GM21825 (cell line): ENCODE results near the gene SLC24A3.

ENCODE experiments used
- ATAC-seq: cut with Tn5 transposase; IDR thresholded peaks from one replicate; pipeline ENCODE4 v1.9.1; 2021; ENCODE audit warnings: mild to moderate bottlenecking, moderate library complexity; ENCODE audit not compliant: unreplicated experiment

Gene SLC24A3

DNA sequence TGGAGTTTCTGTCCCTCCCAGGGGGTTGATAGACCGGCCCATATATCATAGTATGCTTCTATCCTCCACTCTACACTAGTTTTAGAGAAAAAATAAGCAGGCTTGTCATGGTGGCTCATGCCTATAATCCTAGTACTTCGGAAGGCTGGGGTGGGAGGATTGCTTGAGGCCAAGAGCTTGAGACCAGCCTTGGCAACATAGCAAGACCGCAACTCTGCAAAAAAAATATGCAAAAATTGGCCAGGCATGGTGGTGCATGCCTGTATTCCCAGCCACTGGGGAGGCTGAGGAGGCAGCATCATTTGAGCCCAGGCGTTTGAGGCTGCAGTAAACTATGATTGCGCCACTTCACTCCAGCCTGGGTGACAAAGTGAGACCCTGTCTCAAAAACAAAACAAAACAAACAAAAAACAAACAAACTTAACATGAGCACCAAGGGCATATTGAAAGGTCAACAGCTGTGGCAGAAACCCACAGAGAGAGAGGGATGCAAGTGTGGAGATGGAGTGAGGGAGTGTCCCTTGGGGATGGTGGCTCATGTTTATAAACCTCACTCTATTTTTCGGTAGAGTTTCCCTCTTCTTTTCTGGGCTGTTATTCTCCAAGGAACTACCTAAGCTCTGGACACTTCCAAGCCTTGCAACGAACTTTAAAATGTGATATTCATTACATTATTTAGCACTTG lies 24.1 kb downstream of the SLC24A3 start:
- no peak for ATAC-seq

DNA sequence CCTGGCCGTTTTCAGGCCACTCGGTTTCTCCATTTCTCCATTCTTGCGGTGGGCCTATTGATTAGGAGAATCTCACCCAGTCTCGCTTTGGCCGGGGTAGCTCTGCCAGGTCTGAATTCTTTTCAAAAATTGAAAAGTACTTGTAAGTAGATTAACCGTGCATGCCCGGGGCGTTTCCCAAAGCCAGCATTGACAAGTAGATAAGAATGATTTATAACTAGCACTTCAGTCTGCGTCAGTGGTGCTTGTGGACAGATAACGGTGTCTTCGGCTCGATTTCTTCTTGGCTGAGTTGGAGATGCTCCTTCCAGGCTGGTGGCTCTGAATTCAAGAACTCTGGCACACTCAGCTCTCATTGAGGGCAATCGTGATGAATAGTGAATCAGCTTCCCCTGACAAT lies 29.0 kb downstream of the SLC24A3 start:
- no peak for ATAC-seq

GRCh38 chr20:19244291-19244690 lies 31.8 kb downstream of the SLC24A3 start:
- ATAC-seq: no peak

GRCh38 chr20:19249106-19249879 lies 36.9 kb downstream of the SLC24A3 start:
- ATAC-seq: no peak

GRCh38 chr20:19250346-19250745 lies 37.9 kb downstream of the SLC24A3 start:
- ATAC-seq: no peak

DNA sequence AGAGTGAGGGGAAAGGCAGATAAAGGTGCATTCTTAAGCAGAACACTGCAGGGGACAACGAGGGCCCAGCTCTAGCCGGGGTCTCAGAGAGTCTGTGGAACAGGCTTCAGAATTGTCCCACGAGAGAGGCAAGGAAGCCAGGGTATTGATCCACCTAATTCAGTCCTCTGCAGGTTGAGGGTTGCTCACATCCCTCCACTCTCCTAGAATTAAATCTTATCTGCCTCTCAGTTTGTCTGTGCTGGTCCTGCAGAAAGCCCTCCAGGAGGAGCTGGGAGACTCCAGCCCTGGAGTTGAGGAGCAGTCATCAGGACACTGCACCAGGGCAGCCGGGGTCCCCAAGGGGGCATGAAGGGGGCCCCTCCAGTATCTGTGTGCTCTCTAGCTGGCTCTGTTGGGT lies 39.1 kb downstream of the SLC24A3 start:
- no peak for ATAC-seq

DNA sequence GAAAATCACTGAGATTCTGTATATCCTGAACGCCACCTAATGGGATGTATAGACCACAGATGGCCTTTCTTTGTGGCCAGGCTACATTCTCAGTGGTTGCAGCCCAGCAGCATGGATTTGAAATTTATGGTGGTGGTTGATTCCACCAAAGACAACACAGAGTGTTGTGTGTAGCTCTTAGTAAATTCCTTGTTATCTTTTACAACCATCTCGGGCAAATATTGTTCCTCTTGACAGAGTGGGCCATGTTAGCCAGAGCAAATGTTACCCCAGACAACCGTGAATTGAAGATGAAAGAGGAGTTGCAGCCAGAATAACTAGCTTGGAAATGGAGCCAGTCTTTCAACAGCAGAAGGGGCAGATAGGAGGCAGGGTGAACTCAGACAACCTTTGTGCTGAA lies 39.5 kb downstream of the SLC24A3 start:
- ATAC-seq: no peak

DNA sequence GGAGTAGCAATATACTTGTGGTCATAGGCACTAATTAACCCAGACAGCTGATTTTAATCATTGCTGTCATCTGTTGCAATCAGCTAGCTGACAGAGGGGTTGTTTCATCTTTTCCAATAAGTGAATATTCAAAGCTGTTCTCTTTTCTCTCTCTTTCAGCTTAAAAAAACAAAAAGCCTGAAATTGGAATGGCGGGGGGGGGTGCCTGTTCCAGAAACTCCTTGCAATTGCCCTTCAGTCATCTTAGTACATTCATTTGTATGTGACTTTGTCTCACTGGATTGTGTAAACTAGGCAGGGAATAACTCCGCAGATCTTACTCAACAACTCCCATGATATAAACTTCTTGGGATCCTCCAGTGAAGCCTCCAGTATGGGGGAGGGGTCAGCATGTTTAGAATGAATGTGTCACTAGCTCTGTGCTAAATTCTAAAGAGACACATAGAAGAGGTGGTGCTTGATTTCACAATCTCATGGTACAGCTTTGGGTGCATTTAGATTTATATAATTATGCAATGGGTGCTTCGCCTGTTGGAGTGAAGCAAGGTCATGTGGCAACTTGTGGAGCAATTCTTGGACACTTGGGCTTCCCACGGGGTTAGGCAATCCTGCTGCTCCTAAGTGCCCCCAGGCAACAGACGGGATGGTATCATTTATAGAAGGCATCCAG lies 40.1 kb downstream of the SLC24A3 start:
- ATAC-seq: no peak

- no peak for ATAC-seq
These were observed 40.9 kb downstream of the SLC24A3 start for GRCh38 chr20:19253316-19253715.

- ATAC-seq: no peak
These were observed 41.7 kb downstream of the SLC24A3 start for GRCh38 chr20:19253916-19254820.

- ATAC-seq: no peak
These were observed 42.5 kb downstream of the SLC24A3 start for GRCh38 chr20:19254956-19255355.

DNA sequence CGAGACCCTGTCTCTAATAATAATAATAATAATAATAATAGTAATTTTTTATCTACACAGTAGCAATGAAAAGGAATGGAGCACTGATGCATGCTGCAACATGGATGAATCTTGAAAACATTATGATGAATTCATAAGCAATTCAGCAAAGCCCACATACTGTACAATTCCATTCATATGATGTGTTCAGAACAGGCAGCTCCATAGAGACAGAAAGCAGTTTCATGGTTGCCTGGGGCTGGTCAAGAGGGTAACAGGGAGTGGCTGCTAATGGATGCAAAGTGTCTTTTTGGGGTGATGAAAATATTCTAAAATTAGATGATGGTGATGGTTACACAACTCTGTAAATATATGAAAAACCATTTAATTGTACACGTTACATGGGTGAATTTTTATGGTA lies 43.6 kb downstream of the SLC24A3 start:
- ATAC-seq: no peak

DNA sequence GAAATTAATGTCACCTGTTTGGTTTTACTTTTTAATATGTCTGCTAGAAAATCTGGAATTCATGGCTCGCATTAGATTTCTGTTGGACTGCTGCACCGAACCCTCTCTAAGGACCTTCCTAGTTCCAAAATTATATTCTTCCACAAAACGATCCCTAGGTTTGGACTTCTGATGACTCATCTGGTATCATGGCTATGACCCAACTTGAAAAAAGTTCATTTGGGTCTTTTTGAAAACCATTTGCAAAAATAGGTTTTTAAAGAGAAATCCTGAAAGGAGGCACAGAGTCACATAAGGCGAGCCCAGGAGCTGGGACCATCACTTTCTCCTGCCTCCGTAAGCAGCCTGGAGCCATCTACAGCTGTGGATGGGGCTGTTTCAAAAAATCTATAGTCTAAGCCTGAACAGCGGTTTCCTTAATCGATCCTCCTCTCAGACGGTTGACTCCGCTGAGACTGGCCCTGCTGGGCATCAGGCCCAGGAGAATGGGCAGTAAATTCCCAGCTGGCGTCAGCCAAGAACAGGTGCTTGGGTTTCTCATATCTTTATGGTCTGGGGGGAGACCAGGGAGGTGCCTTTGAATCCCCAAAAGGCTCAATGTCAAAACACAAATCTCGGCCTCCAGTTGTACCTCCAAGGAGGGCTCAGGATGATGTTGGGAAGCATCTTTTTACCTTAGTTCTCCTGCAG lies 44.6 kb downstream of the SLC24A3 start:
- ATAC-seq: no peak

- ATAC-seq: no peak
These were observed 45.4 kb downstream of the SLC24A3 start for GRCh38 chr20:19257865-19258264.

- no peak for ATAC-seq
These were observed 46.7 kb downstream of the SLC24A3 start for GRCh38 chr20:19259141-19259591.

GRCh38 chr20:19260412-19261090 lies 48.1 kb downstream of the SLC24A3 start:
- no peak for ATAC-seq

- ATAC-seq: no peak
These were observed 51.7 kb downstream of the SLC24A3 start for GRCh38 chr20:19264191-19264590.

DNA sequence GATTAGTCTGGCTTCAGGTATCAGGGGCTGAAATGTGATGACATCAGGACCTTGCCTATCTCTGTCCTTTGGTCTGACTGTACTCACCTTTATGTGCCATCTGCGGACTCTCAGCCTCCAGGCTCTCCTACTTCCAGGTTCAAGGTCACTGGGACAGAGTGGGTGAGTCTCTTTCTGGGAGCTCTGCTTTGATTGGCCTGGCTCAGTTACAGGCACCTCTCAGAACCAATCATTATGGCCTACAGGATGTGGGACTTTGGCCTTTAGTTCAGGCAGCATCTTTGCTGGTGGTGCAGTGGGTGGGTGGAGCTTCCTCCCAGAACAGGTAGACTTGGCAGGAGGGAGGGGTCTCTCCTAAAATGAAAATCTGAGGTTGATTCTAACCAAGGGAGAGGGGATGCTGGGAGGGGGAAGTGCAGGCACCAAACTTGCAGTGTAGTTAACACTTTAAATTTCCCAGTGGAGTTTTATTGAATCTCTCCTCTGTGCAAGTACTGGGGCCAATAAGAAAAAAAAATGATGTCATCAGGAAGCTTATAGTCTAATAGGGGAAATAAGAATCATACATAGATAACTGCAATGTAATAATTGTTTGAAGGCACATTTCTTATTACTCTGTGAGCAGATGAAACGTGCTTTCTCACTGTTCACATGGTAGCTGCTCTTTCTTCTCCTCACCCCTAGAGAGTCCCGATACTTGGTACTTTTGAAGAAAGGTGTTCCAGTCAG lies 53.4 kb downstream of the SLC24A3 start:
- no peak for ATAC-seq

DNA sequence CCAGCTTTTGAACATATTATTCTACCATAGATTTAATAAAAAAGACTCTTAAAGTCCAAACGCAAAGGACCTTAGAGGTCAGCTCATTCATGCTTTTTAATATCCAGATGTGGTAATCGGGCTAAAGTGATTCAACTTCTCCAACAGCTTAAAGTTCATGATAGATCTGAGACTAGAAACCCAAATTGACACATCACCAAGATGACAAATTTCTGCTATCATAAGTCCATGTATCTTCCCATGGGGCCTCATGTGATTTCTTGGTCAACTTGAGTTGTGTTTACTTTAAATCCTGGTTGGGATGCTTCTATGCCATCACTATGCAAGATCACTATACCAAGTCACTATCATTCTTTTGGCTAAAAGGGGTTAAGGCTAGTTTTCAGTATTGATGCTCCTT lies 56.0 kb downstream of the SLC24A3 start:
- no peak for ATAC-seq
